ENCODE measurements around the gene ITGB5.

ITGB5 gene

GRCh38 chr3:124829819-124830554 is 57.2 kb downstream of the ITGB5 start:
- TF ChIP-seq TCF12 (IDR thresholded peaks at IDR 0.05; ENCODE audit: low read depth) (no peak), NFIC (IDR thresholded peaks at IDR 0.05) (no peak), USF1 (IDR thresholded peaks at IDR 0.05) (no peak), YY1 (IDR thresholded peaks at IDR 0.05; ENCODE audit: low read depth) (no peak), CREB1 (IDR thresholded peaks at IDR 0.05; ENCODE audit: low read depth) (no peak), TAF1 (IDR thresholded peaks at IDR 0.05; ENCODE audit: low read depth) (no peak), TEAD4 (IDR thresholded peaks at IDR 0.05) (no peak), EP300 (IDR thresholded peaks at IDR 0.05; ENCODE audit: borderline replicate concordance) (no peak), CEBPB (IDR thresholded peaks at IDR 0.05) (no peak), REST (IDR thresholded peaks at IDR 0.05; ENCODE audit: low read depth) (no peak), FOXM1 (IDR thresholded peaks at IDR 0.05; ENCODE audit: borderline replicate concordance, low read depth) (no peak), EGR1 (IDR thresholded peaks at IDR 0.05) (no peak), ZBTB7A (IDR thresholded peaks at IDR 0.05; ENCODE audit: low read depth) (no peak), MAX (IDR thresholded peaks at IDR 0.05) (no peak), RAD21 (IDR thresholded peaks at IDR 0.05; ENCODE audit: low read depth) (no peak)

- TF ChIP-seq FOXM1 (IDR thresholded peaks at IDR 0.05; ENCODE audit: borderline replicate concordance, low read depth) (no peak), TCF12 (IDR thresholded peaks at IDR 0.05; ENCODE audit: low read depth) (no peak), CREB1 (IDR thresholded peaks at IDR 0.05; ENCODE audit: low read depth) (no peak), TEAD4 (IDR thresholded peaks at IDR 0.05) (no peak), YY1 (IDR thresholded peaks at IDR 0.05; ENCODE audit: low read depth) (no peak), ZBTB7A (IDR thresholded peaks at IDR 0.05; ENCODE audit: low read depth) (no peak), RAD21 (IDR thresholded peaks at IDR 0.05; ENCODE audit: low read depth) (no peak), TAF1 (IDR thresholded peaks at IDR 0.05; ENCODE audit: low read depth) (no peak), REST (IDR thresholded peaks at IDR 0.05; ENCODE audit: low read depth) (no peak), EGR1 (IDR thresholded peaks at IDR 0.05) (no peak), NFIC (IDR thresholded peaks at IDR 0.05) (no peak), CEBPB (IDR thresholded peaks at IDR 0.05) (no peak), MAX (IDR thresholded peaks at IDR 0.05) (no peak), EP300 (IDR thresholded peaks at IDR 0.05; ENCODE audit: borderline replicate concordance) (no peak), USF1 (IDR thresholded peaks at IDR 0.05) (no peak)
Observed at GRCh38 chr3:124829178-124829818, 57.9 kb downstream of the ITGB5 start.

GRCh38 chr3:124827476-124828206 is 59.5 kb downstream of the ITGB5 start:
- peak; percentile 79 for TF ChIP-seq TEAD4 (IDR thresholded peaks at IDR 0.05)

- no peak for TF ChIP-seq NFIC (IDR thresholded peaks at IDR 0.05)
- TF ChIP-seq TEAD4 (IDR thresholded peaks at IDR 0.05) = no peak
- TF ChIP-seq CEBPB (IDR thresholded peaks at IDR 0.05) = no peak
- TF ChIP-seq MAX (IDR thresholded peaks at IDR 0.05) = no peak
- TF ChIP-seq ZBTB7A (IDR thresholded peaks at IDR 0.05; ENCODE audit: low read depth) = no peak
- TF ChIP-seq EP300 (IDR thresholded peaks at IDR 0.05; ENCODE audit: borderline replicate concordance) = no peak
- no peak for TF ChIP-seq EGR1 (IDR thresholded peaks at IDR 0.05)
- TF ChIP-seq USF1 (IDR thresholded peaks at IDR 0.05) = no peak
- TF ChIP-seq TAF1 (IDR thresholded peaks at IDR 0.05; ENCODE audit: low read depth) = no peak
- no peak for TF ChIP-seq YY1 (IDR thresholded peaks at IDR 0.05; ENCODE audit: low read depth)
- TF ChIP-seq REST (IDR thresholded peaks at IDR 0.05; ENCODE audit: low read depth) = no peak
- no peak for TF ChIP-seq RAD21 (IDR thresholded peaks at IDR 0.05; ENCODE audit: low read depth)
- no peak for TF ChIP-seq CREB1 (IDR thresholded peaks at IDR 0.05; ENCODE audit: low read depth)
Observed at GRCh38 chr3:124826703-124827102, 60.5 kb downstream of the ITGB5 start.

Measured in Ishikawa (cell line).